GM12874 (cell line): ENCODE results near the gene CABLES1.

ENCODE experiments used
- CTCF ChIP-seq: IDR thresholded peaks from 2 replicates; pipeline ENCODE4 v1.5.1; 2011; ENCODE audit warnings: low read depth, mild to moderate bottlenecking, control low read depth, low read length, moderate library complexity; ENCODE audit not compliant: insufficient read depth

The CABLES1 gene

GRCh38 chr18:23134780-23135549 is at the start of gene CABLES1:
Gene CABLES1 (plus strand): TSS chr18:23135485. CDS start chr18:23135763, 278 bp downstream.
- no peak for TF ChIP-seq CTCF

- no peak for TF ChIP-seq CTCF
These were observed 47.9 kb upstream of the CABLES1 start for GRCh38 chr18:23087352-23087751.

GRCh38 chr18:23088310-23088709 is 47.0 kb upstream of the CABLES1 start:
- TF ChIP-seq CTCF = no peak

GRCh38 chr18:23092121-23092520 is 43.2 kb upstream of the CABLES1 start:
- TF ChIP-seq CTCF = no peak

- no peak for TF ChIP-seq CTCF
These were observed 41.5 kb upstream of the CABLES1 start for GRCh38 chr18:23093772-23094171.

GRCh38 chr18:23094411-23095190 is 40.7 kb upstream of the CABLES1 start:
- TF ChIP-seq CTCF = no peak

- TF ChIP-seq CTCF = no peak
These were observed 39.8 kb upstream of the CABLES1 start for GRCh38 chr18:23095463-23095862.
